Natural killer cell (primary cell): Measurements from ENCODE around the gene EFCC1. TPM values are rescaled to one million over a fixed set of nuclear protein-coding genes. Genes with fewer than 3 reads are reported as not detected.

Experiments used
- ATAC-seq, 3 donors: fragments of 150-1000 bp in 2 of 3; fragments of 200-7000 bp in 1 of 3; cut with Tn5 transposase; 1 replicate in 1 of 3; 2 replicates in 2 of 3; pipeline ENCODE4 v1.10.0; 2021; ENCODE audit warnings: mild to moderate bottlenecking in 2 of 3, moderate library complexity in 2 of 3
- DNase-seq, 2 donors: peaks; one replicate each; pipeline versions ENCODE4 v3.0.0 to v3.0.0-alpha.2; 2013 to 2021; ENCODE audit warnings: mixed read lengths in 1 of 2
- H3K27ac ChIP-seq: one replicate; pipeline ENCODE4 v1.5.1; 2013; ENCODE audit warnings: mild to moderate bottlenecking, low read length
- H3K27me3 ChIP-seq: one replicate; pipeline ENCODE4 v1.6.1; 2013; ENCODE audit warnings: low read length; ENCODE audit not compliant: control insufficient read depth, insufficient read depth
- H3K36me3 ChIP-seq: one replicate; pipeline ENCODE4 v1.6.1; 2013; ENCODE audit warnings: low read length; ENCODE audit not compliant: control insufficient read depth, insufficient read depth
- H3K4me1 ChIP-seq: one replicate; pipeline ENCODE4 v1.6.1; 2013; ENCODE audit warnings: low read length; ENCODE audit not compliant: control insufficient read depth, insufficient read depth
- H3K4me3 ChIP-seq: one replicate; pipeline ENCODE4 v1.5.1; 2013; ENCODE audit warnings: low read length
- H3K9me3 ChIP-seq: one replicate; pipeline ENCODE4 v1.6.1; 2013; ENCODE audit warnings: low read length; ENCODE audit not compliant: control insufficient read depth, insufficient read depth
- H3K27ac Mint-ChIP-seq, 2 donors: one replicate each; pipeline ENCODE4 v1.8.0; 2022; ENCODE audit warnings: mild to moderate bottlenecking in 2 of 2, mixed read lengths in 2 of 2, moderate library complexity in 1 of 2
- H3K27me3 Mint-ChIP-seq, 2 donors: one replicate each; pipeline ENCODE4 v1.8.0; 2022; ENCODE audit warnings: low read depth in 2 of 2, mixed read lengths in 2 of 2
- H3K36me3 Mint-ChIP-seq: one replicate; pipeline ENCODE4 v1.8.0; 2022; ENCODE audit warnings: mixed read lengths
- H3K4me1 Mint-ChIP-seq, 2 donors: one replicate each; pipeline ENCODE4 v1.8.0; 2022; ENCODE audit warnings: mixed read lengths in 2 of 2
- H3K4me3 Mint-ChIP-seq: one replicate; pipeline ENCODE4 v1.8.0; 2022; ENCODE audit warnings: mild to moderate bottlenecking, moderate library complexity, mixed read lengths
- H3K9me3 Mint-ChIP-seq, 2 donors: one replicate each; pipeline ENCODE4 v1.8.0; 2022; ENCODE audit warnings: mixed read lengths in 2 of 2
- CTCF ChIP-seq: fragments of 200-600 bp; IDR thresholded peaks from one replicate; pipeline ENCODE4 v1.8.0; 2022; ENCODE audit warnings: antibody characterized with exemption
- WGBS: methylation state at CpG from one replicate; pipeline ENCODE4 v1.1.7; 2013; ENCODE audit warnings: missing lambda C conversion rate; ENCODE audit not compliant: insufficient coverage; 5-methylcytosine and 5-hydroxymethylcytosine counted together
- intact Hi-C: fragments of 100-400 bp; cut with micrococcal nuclease; formaldehyde crosslinking; loops from one replicate; pipeline ENCODE4 v1.14.2; 2022
- total RNA-seq, 4 donors: library from RNA; stranded (reverse); fragments of 120-200 nt in 1 of 4; gene quantifications; one replicate each; pipeline versions ENCODE4 v1.2.3 to v1.2.4, GENCODE V29; 2013 to 2022

Gene EFCC1
- total RNA-seq, 3 donors from 2014 or later (not counting 1 experiment from before 2014, with no cell fraction given): 0.28 to 0.70 TPM; not detected in 1

GRCh38 chr3:129026728-129027543 is 25.8 kb downstream of the EFCC1 start:
- Histone ChIP-seq H3K4me1 (peaks cover 32% of the 10 kb centered on the region), H3K27ac (peak overlapping the region; percentile 74), H3K27me3 (no peaks in the 10 kb centered on the region), H3K9me3 (no peaks in the 10 kb centered on the region), H3K4me3 (peak overlapping the region; percentile 52), H3K36me3 (no peaks in the 10 kb centered on the region)
- ATAC-seq (peak; percentile 93 to 99 (median 95)), DNase-seq (peak; percentile 90 to 96)
- 2% methylated on average over 54 of the region's 54 CpGs for WGBS
- TF ChIP-seq CTCF: peak; percentile 88
- H3K4me1 Mint-ChIP-seq: peaks cover 25 to 35% of the 10 kb centered on the region in 2 donors
- peak overlapping the region; percentile 87 for H3K4me3 Mint-ChIP-seq
- peak overlapping the region; percentile 99 to 100 for H3K27ac Mint-ChIP-seq
- H3K27me3 Mint-ChIP-seq: no peaks in the 10 kb centered on the region
- H3K36me3 Mint-ChIP-seq: no peaks in the 10 kb centered on the region
- no peaks in the 10 kb centered on the region for H3K9me3 Mint-ChIP-seq
- intact Hi-C loops: loop anchor here (1.0 to 5.0 kb wide), 3 partner anchors 40 to 220 kb away; partner anchors contain the start of gene COPG1

- Mint-ChIP-seq H3K9me3 (no peaks in the 10 kb centered on the region), H3K27ac (peak overlapping the region in 1 of 2 donors; percentile 100), H3K36me3 (no peaks in the 10 kb centered on the region), H3K4me1 (peaks cover 19 to 30% of the 10 kb centered on the region in 2 donors), H3K27me3 (no peaks in the 10 kb centered on the region), H3K4me3 (no peak overlapping the region)
- DNase-seq (no peak), ATAC-seq (no peak)
- intact Hi-C loops: loop anchor here (1.0 to 5.0 kb wide), 3 partner anchors 40 to 220 kb away; partner anchors contain the start of gene COPG1
- TF ChIP-seq CTCF: no peak
- Histone ChIP-seq H3K36me3 (no peaks in the 10 kb centered on the region), H3K4me1 (peaks cover 26% of the 10 kb centered on the region), H3K9me3 (no peaks in the 10 kb centered on the region), H3K27me3 (no peaks in the 10 kb centered on the region), H3K27ac (peak overlapping the region; percentile 71), H3K4me3 (peak overlapping the region; percentile 52)
- 82% methylated on average over 15 of the region's 15 CpGs for WGBS
Observed at GRCh38 chr3:129027544-129027880, 26.4 kb downstream of the EFCC1 start.

- no peak overlapping the region for H3K27ac Mint-ChIP-seq
- H3K4me1 ChIP-seq: peaks cover 19% of the 10 kb centered on the region
- H3K36me3 ChIP-seq: no peaks in the 10 kb centered on the region
- no peaks in the 10 kb centered on the region for H3K27me3 ChIP-seq
- DNase-seq: no peak
- TF ChIP-seq CTCF: no peak
- 88% methylated on average over 11 of the region's 13 CpGs for WGBS
- H3K4me3 Mint-ChIP-seq: peak overlapping the region; percentile 35
- H3K9me3 Mint-ChIP-seq: no peaks in the 10 kb centered on the region
- H3K27ac ChIP-seq: no peak overlapping the region
- no peaks in the 10 kb centered on the region for H3K36me3 Mint-ChIP-seq
- no peak for ATAC-seq
- no peaks in the 10 kb centered on the region for H3K27me3 Mint-ChIP-seq
- intact Hi-C loops: loop anchor here (5.0 kb wide), 2 partner anchors 38 to 218 kb away; partner anchors contain the start of gene COPG1
- H3K4me1 Mint-ChIP-seq: peaks cover 14 to 26% of the 10 kb centered on the region in 2 donors
- no peaks in the 10 kb centered on the region for H3K9me3 ChIP-seq
- H3K4me3 ChIP-seq: no peak overlapping the region
Observed at GRCh38 chr3:129028866-129029265, 27.8 kb downstream of the EFCC1 start.
